HG02885 (cell line): ENCODE measurements around the gene ITPRIPL2.

Source experiments
- ATAC-seq: cut with Tn5 transposase; IDR thresholded peaks from one replicate; pipeline ENCODE4 v1.9.1; 2021; ENCODE audit warnings: mild to moderate bottlenecking; ENCODE audit not compliant: unreplicated experiment, poor library complexity

The ITPRIPL2 gene

GRCh38 chr16:19169082-19169639, 55.4 kb downstream of the ITPRIPL2 start:
- ATAC-seq: no peak

- ATAC-seq: no peak
These were observed 56.4 kb downstream of the ITPRIPL2 start for GRCh38 chr16:19170043-19170655.
